Brain microvascular endothelial cell (primary cell): Measurements from ENCODE around the gene TMEM207.

ENCODE experiments used
- DNase-seq: peaks from one replicate; pipeline ENCODE4 v3.0.0-alpha.2; 2020
- H3K27ac ChIP-seq: fragments of 250-450 bp; sonication (Bioruptor Pico); 2 replicates; pipeline ENCODE4 v1.5.1; 2020; ENCODE audit warnings: mild to moderate bottlenecking, moderate library complexity
- H3K27me3 ChIP-seq: fragments of 250-450 bp; sonication (Bioruptor Pico); replicated peaks from 2 replicates; pipeline ENCODE4 v1.5.1; 2020; ENCODE audit warnings: mild to moderate bottlenecking
- H3K36me3 ChIP-seq: fragments of 250-450 bp; sonication (Bioruptor Pico); replicated peaks from 2 replicates; pipeline ENCODE4 v1.5.1; 2020; ENCODE audit warnings: mild to moderate bottlenecking
- H3K4me3 ChIP-seq: 2 replicates; pipeline ENCODE4 v1.5.1; 2011; ENCODE audit warnings: low read depth, mild to moderate bottlenecking, control low read depth, low read length, moderate library complexity
- in situ Hi-C: cut with HindIII; loops from 2 replicates; pipeline ENCODE4 v1.10.0; 2017; ENCODE audit warnings: low sequenced_read_pairs, low pct_ligation_motif_present
- TF ChIP-seq, protein P1 (sequence below): IDR thresholded peaks from 2 replicates; pipeline ENCODE4 v1.5.1; 2011; ENCODE audit warnings: low read depth, mild to moderate bottlenecking, moderate library complexity, low read length, control low read depth, inconsistent platforms; ENCODE audit errors: missing control alignments

Gene TMEM207

DNA sequence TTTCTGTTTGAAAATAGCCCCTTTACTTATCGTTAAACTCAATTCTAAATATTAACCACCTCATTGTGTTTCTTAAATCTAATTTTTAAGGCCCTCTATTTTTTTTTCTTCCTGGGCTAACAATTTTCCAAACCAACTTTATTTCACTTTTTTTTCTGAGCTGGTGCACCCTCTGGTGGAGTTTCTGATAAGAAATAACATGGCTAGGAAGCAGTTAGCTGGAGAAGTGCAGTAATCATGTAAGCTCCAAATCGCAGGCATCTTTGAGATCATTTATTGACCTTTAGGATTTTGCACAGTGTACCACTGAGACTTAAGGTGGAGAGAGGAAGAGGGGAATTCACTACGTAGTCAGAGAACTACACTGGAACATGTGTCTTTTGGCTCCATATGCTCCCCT is 6.4 kb downstream of the TMEM207 start:
- no peak overlapping the region for H3K4me3 ChIP-seq
- TF ChIP-seq, protein P1, sequence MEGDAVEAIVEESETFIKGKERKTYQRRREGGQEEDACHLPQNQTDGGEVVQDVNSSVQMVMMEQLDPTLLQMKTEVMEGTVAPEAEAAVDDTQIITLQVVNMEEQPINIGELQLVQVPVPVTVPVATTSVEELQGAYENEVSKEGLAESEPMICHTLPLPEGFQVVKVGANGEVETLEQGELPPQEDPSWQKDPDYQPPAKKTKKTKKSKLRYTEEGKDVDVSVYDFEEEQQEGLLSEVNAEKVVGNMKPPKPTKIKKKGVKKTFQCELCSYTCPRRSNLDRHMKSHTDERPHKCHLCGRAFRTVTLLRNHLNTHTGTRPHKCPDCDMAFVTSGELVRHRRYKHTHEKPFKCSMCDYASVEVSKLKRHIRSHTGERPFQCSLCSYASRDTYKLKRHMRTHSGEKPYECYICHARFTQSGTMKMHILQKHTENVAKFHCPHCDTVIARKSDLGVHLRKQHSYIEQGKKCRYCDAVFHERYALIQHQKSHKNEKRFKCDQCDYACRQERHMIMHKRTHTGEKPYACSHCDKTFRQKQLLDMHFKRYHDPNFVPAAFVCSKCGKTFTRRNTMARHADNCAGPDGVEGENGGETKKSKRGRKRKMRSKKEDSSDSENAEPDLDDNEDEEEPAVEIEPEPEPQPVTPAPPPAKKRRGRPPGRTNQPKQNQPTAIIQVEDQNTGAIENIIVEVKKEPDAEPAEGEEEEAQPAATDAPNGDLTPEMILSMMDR: peak; percentile 51
- in situ Hi-C loops: no loop called here
- DNase-seq: peak; percentile 31
- H3K36me3 ChIP-seq: no peaks in the 10 kb centered on the region
- H3K27ac ChIP-seq: no peak overlapping the region
- H3K27me3 ChIP-seq: no peaks in the 10 kb centered on the region

GRCh38 chr3:190442240-190442639 is 7.5 kb downstream of the TMEM207 start:
- Histone ChIP-seq H3K27me3 (no peaks in the 10 kb centered on the region), H3K4me3 (no peak overlapping the region), H3K27ac (no peak overlapping the region), H3K36me3 (no peaks in the 10 kb centered on the region)
- in situ Hi-C loops: no loop called here
- no peak for DNase-seq
- TF ChIP-seq, protein P1: no peak

DNA sequence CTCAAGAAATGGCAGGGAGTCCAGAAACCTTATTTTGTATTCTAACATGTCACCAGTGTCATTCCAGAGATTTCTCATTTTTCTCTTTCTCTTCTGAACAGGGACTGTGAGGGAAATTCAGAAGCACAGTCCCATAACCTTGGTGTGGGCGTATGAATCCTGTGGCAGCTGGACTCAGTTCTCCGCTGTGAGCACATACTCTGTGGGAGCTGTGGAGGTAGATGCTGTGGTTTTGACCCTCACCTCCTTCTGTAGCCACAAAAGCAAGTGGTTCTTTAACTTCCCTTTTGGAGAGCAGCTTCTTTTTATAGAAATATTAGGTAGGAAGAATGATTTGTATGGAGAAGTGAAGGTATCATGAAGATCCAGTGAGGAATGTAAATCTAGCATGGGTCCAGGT is 13.4 kb downstream of the TMEM207 start:
- Histone ChIP-seq H3K27ac (no peak overlapping the region), H3K4me3 (no peak overlapping the region), H3K36me3 (no peaks in the 10 kb centered on the region), H3K27me3 (no peaks in the 10 kb centered on the region)
- DNase-seq: no peak
- TF ChIP-seq, protein P1: no peak
- in situ Hi-C loops: no loop called here

DNA sequence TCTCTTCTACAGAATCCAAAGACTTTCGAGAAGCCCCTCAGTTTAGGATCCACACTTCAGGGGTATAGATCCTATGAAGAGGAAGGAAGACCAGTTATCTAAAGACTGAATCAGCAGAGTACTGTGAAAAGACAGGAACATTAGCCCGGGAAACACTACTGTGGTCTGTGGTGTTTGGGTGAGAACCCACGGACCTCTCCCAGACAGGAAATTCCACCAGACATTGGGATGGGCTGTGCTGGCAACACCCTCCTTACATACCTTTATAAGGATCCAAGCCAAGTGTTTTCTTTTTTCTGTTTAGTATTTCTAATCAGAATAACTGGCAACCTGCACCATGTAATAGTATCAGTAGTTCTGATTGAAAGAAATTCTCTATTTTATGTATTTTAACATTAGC is 14.1 kb downstream of the TMEM207 start:
- no peaks in the 10 kb centered on the region for H3K27me3 ChIP-seq
- DNase-seq: no peak
- no peak overlapping the region for H3K4me3 ChIP-seq
- H3K27ac ChIP-seq: no peak overlapping the region
- H3K36me3 ChIP-seq: no peaks in the 10 kb centered on the region
- in situ Hi-C loops: no loop called here
- TF ChIP-seq, protein P1: no peak

GRCh38 chr3:190433626-190434025 is 16.1 kb downstream of the TMEM207 start:
- in situ Hi-C loops: no loop called here
- Histone ChIP-seq H3K27ac (no peak overlapping the region), H3K4me3 (no peak overlapping the region), H3K36me3 (no peaks in the 10 kb centered on the region), H3K27me3 (no peaks in the 10 kb centered on the region)
- no peak for DNase-seq
- TF ChIP-seq, protein P1: no peak

DNA sequence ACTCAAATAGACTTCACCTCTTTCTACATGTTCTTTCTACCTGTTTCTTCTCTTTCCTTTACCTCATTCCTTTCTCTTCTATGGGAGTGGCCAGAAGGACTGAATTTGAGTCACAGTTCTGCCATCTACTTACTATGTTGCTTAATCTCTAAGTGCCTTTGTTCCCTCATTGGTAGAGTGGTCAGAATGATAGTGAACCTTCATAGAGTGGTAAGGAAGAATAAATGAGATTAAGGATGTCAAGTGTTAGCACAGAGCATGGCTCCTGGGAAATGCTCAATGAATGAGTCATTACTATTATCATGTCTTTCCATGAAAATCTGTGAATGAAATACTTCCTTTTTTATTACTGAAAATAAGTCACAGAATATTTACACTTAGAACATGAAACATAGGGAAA is 17.5 kb downstream of the TMEM207 start:
- no peaks in the 10 kb centered on the region for H3K36me3 ChIP-seq
- H3K27me3 ChIP-seq: no peaks in the 10 kb centered on the region
- in situ Hi-C loops: no loop called here
- TF ChIP-seq, protein P1: no peak
- no peak overlapping the region for H3K27ac ChIP-seq
- H3K4me3 ChIP-seq: no peak overlapping the region
- DNase-seq: no peak
